Endothelial cell of umbilical vein (primary cell): ENCODE measurements around the gene KRT74. TPM values are rescaled to one million over a fixed set of nuclear protein-coding genes. Genes with fewer than 3 reads are reported as not detected.

Experiments
- BruUV-seq: library from RNA; stranded (reverse); fragments of 400-500 nt; replicated peaks from 2 replicates; lab custom pipeline; 2021; lab: Mats Ljungman, UMichigan
- CTCF ChIA-PET: fragments of 300-600, 350-600 bp; sonication (Branson Sonifier 250); formaldehyde crosslinking; loops from one replicate; lab custom pipeline; 2021; ENCODE audit warnings: antibody characterized with exemption, inconsistent platforms; lab: Charles Lee
- POLR2A ChIA-PET: fragments of 300-600, 350-600 bp; sonication (Branson Sonifier 250); formaldehyde crosslinking; loops from one replicate; lab custom pipeline; 2021; ENCODE audit warnings: antibody characterized with exemption, inconsistent platforms; lab: Charles Lee
- DNase-seq: peaks from one replicate; pipeline ENCODE4 v3.0.0-alpha.2; 2011; ENCODE audit warnings: low read depth, low spot score
- FAIRE-seq: peaks from 2 replicates; lab custom pipeline; 2011; peaks lifted over from hg19 to GRCh38; lab: Jason Lieb, UNC
- H2AFZ ChIP-seq: 2 replicates; pipeline ENCODE4 v1.6.0; 2012; ENCODE audit warnings: low read depth, low read length, control low read depth, inconsistent platforms
- H3K27ac ChIP-seq: 2 replicates; pipeline ENCODE4 v1.5.1; 2011; ENCODE audit warnings: low read depth, mild to moderate bottlenecking, control low read depth, low read length, moderate library complexity; ENCODE audit not compliant: insufficient read depth
- H3K27me3 ChIP-seq, 2 experiments: 2 replicates each; pipeline versions ENCODE4 v1.6.0 to v1.6.1; 2011; ENCODE audit warnings: low read length in 2 of 2, mixed read lengths in 1 of 2; ENCODE audit not compliant: control insufficient read depth in 2 of 2, insufficient read depth in 2 of 2
- H3K36me3 ChIP-seq, 2 experiments: 2 replicates in 1 of 2; 3 replicates in 1 of 2; pipeline ENCODE4 v1.5.1; 2011; ENCODE audit warnings: low read length in 2 of 2, mild to moderate bottlenecking in 1 of 2, moderate library complexity in 1 of 2; ENCODE audit not compliant: control insufficient read depth in 2 of 2, insufficient read depth in 2 of 2; ENCODE audit errors: extremely low read depth in 1 of 2
- H3K4me1 ChIP-seq: 3 replicates; pipeline ENCODE4 v1.5.1; 2011; ENCODE audit warnings: mild to moderate bottlenecking, low read length; ENCODE audit not compliant: control insufficient read depth, insufficient read depth; ENCODE audit errors: extremely low read depth
- H3K4me2 ChIP-seq: 2 replicates; pipeline ENCODE4 v1.6.1; 2011; ENCODE audit warnings: low read length, control low read depth, mixed read lengths; ENCODE audit not compliant: insufficient read depth
- H3K4me3 ChIP-seq, 3 experiments: fragments of 200-600 bp in 1 of 3; sonication (generic), shearing (Covaris generic) in 1 of 3; replicated peaks in 1 of 3; 2 replicates each; pipeline ENCODE4 v1.5.1; 2011 to 2016; ENCODE audit warnings: control low read depth in 3 of 3, low read length in 3 of 3, mild to moderate bottlenecking in 2 of 3, inconsistent platforms in 1 of 3, low read depth in 1 of 3, moderate library complexity in 1 of 3; ENCODE audit not compliant: insufficient read depth in 1 of 3
- H3K79me2 ChIP-seq: 2 replicates; pipeline ENCODE4 v1.6.0; 2012; ENCODE audit warnings: low read length, inconsistent platforms; ENCODE audit not compliant: control insufficient read depth, insufficient read depth
- H3K9ac ChIP-seq: replicated peaks from 2 replicates; pipeline ENCODE3; 2011; ENCODE audit warnings: low read length, control low read depth; ENCODE audit not compliant: insufficient read depth; ENCODE audit errors: extremely low read depth
- H3K9me1 ChIP-seq: replicated peaks from 3 replicates; pipeline ENCODE4 v1.6.0; 2011; ENCODE audit warnings: mild to moderate bottlenecking, low read length; ENCODE audit not compliant: control insufficient read depth, insufficient read depth; ENCODE audit errors: extremely low read depth
- H3K9me3 ChIP-seq: replicated peaks from 2 replicates; pipeline ENCODE4 v1.5.1; 2012; ENCODE audit warnings: low read length, inconsistent platforms; ENCODE audit not compliant: control insufficient read depth, insufficient read depth
- H4K20me1 ChIP-seq: replicated peaks from 2 replicates; pipeline ENCODE3; 2011; ENCODE audit warnings: mild to moderate bottlenecking, low read length; ENCODE audit not compliant: control insufficient read depth, insufficient read depth; ENCODE audit errors: extremely low read depth
- FOS ChIP-seq: IDR thresholded peaks from 2 replicates; pipeline ENCODE4 v1.6.1; 2011; ENCODE audit warnings: mild to moderate bottlenecking, low read length, moderate library complexity, borderline replicate concordance; ENCODE audit not compliant: insufficient read depth
- GATA2 ChIP-seq: IDR thresholded peaks from 2 replicates; pipeline ENCODE4 v1.7.0; 2011; ENCODE audit warnings: low read depth, mild to moderate bottlenecking, moderate library complexity, mixed read lengths, low read length; ENCODE audit not compliant: insufficient read length, insufficient read depth
- MAX ChIP-seq: IDR thresholded peaks from 2 replicates; pipeline ENCODE4 v1.6.1; 2011; ENCODE audit not compliant: insufficient read depth, insufficient read length
- MYC ChIP-seq: IDR thresholded peaks from one replicate; pipeline ENCODE4 v1.6.1; 2011; ENCODE audit warnings: mild to moderate bottlenecking, low read depth, low read length
- POLR2A ChIP-seq: IDR thresholded peaks from 2 replicates; pipeline ENCODE4 v1.6.1; 2012; ENCODE audit warnings: low read depth, mild to moderate bottlenecking, control low read depth, low read length
- POLR2AphosphoS5 ChIP-seq: IDR thresholded peaks from 2 replicates; pipeline ENCODE4 v1.6.1; 2012; ENCODE audit warnings: low read depth, mild to moderate bottlenecking, control low read depth, low read length, moderate library complexity; ENCODE audit not compliant: insufficient read depth
- dilution Hi-C: fragments of 300-500 bp; cut with MboI; formaldehyde crosslinking; loops from one replicate; pipeline ENCODE4 v1.15.0; 2019; ENCODE audit warnings: low sequenced_read_pairs; ENCODE audit not compliant: extremely low pct_ligation_motif_present
- intact Hi-C: fragments of 100-400 bp; cut with micrococcal nuclease; formaldehyde crosslinking; loops from one replicate; pipeline ENCODE4 v1.10.0; 2022
- polyA plus RNA-seq, 4 experiments: library from polyadenylated mRNA; depleted of rRNA in 3 of 4; stranded (reverse) in 3 of 4; unstranded in 1 of 4; fragments of >200 nt; gene quantifications; 2 replicates each; pipeline versions ENCODE4 v1.2.1 to v1.2.3, GENCODE V29; 2011 to 2012; ENCODE audit warnings: missing spikeins in 1 of 4
- total RNA-seq: library from RNA; stranded (reverse); gene quantifications from 2 replicates; pipeline ENCODE4 v1.2.3, GENCODE V29; 2021
- TF ChIP-seq, protein P1 (sequence below), 2 donors: IDR thresholded peaks; 1 replicate in 1 of 2; 2 replicates in 1 of 2; pipeline ENCODE4 v1.5.1; 2011; ENCODE audit warnings: low read length in 2 of 2, mild to moderate bottlenecking in 2 of 2, moderate library complexity in 2 of 2, control low read depth in 1 of 2, inconsistent platforms in 1 of 2, low read depth in 1 of 2; ENCODE audit not compliant: insufficient read depth in 1 of 2; ENCODE audit errors: extremely low read depth in 1 of 2

The KRT74 gene
- total and polyA plus RNA-seq, 2 donors (not counting 3 experiments of a cell fraction or from before 2014, with no cell fraction given) = not detected

- Histone ChIP-seq H3K9ac (no peak overlapping the region), H2AFZ (no peak overlapping the region), H3K9me3 (no peaks in the 10 kb centered on the region), H3K36me3 (no peaks in the 10 kb centered on the region), H3K9me1 (no peaks in the 10 kb centered on the region), H3K79me2 (no peaks in the 10 kb centered on the region), H3K4me2 (no peak overlapping the region), H4K20me1 (no peaks in the 10 kb centered on the region), H3K27ac (no peak overlapping the region), H3K4me3 (no peak overlapping the region), H3K4me1 (no peaks in the 10 kb centered on the region), H3K27me3 (no peaks in the 10 kb centered on the region)
- intact Hi-C loops = no loop called here
- ChIA-PET CTCF (interaction anchor here (1.1 kb wide), 1 partner anchor 11 kb away, joined by 3 read pairs; no protein-coding TSS in a partner anchor), POLR2A (no interaction called here)
- no TSS peak for BruUV-seq
- no peak for TF ChIP-seq MAX
- no peak for TF ChIP-seq GATA2
- no peak for TF ChIP-seq POLR2A
- TF ChIP-seq FOS = no peak
- TF ChIP-seq, protein P1, sequence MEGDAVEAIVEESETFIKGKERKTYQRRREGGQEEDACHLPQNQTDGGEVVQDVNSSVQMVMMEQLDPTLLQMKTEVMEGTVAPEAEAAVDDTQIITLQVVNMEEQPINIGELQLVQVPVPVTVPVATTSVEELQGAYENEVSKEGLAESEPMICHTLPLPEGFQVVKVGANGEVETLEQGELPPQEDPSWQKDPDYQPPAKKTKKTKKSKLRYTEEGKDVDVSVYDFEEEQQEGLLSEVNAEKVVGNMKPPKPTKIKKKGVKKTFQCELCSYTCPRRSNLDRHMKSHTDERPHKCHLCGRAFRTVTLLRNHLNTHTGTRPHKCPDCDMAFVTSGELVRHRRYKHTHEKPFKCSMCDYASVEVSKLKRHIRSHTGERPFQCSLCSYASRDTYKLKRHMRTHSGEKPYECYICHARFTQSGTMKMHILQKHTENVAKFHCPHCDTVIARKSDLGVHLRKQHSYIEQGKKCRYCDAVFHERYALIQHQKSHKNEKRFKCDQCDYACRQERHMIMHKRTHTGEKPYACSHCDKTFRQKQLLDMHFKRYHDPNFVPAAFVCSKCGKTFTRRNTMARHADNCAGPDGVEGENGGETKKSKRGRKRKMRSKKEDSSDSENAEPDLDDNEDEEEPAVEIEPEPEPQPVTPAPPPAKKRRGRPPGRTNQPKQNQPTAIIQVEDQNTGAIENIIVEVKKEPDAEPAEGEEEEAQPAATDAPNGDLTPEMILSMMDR (IDR thresholded peaks at IDR 0.05; ENCODE audit: extremely low read depth in 1 of 2, insufficient read depth in 1 of 2, low read depth in 1 of 2, low read length in 2 of 2) = no peak
- no peak for TF ChIP-seq POLR2AphosphoS5
- no peak for TF ChIP-seq MYC
- dilution Hi-C loops = no loop called here
- no peak for DNase-seq
- FAIRE-seq = no peak
These were observed 54.3 kb downstream of the KRT74 start for GRCh38 chr12:52519387-52519703.
